ENCODE measurements around the gene BSDC1. TPM values are rescaled to one million over a fixed set of nuclear protein-coding genes. Genes with fewer than 3 reads are reported as not detected.

BSDC1 gene
- total RNA-seq, 1 experiment from 2014 or later, result 47.0 TPM

GRCh38 chr1:32338637-32339145 lies 55.5 kb downstream of the BSDC1 start:
- peaks cover 0 to 9% of the 10 kb centered on the region in 2 experiments; a peak in 1 of 4 replicates for H3K36me3 ChIP-seq (ENCODE audit: control insufficient read depth in 1 of 2, insufficient read depth in 2 of 2, low read length in 2 of 2)
- no peaks in the 10 kb centered on the region for H4K20me1 ChIP-seq (ENCODE audit: insufficient read depth)
- H3K79me2 ChIP-seq (ENCODE audit: insufficient read depth, low read length), result peaks cover 17% of the 10 kb centered on the region
- TF ChIP-seq FOSL1 (IDR thresholded peaks at IDR 0.05; ENCODE audit: low read depth) (no peak), REST (IDR thresholded peaks at IDR 0.05; ENCODE audit: low read depth) (no peak), MAX (IDR thresholded peaks at IDR 0.05) (no peak), YY1 (IDR thresholded peaks at IDR 0.05; ENCODE audit: extremely low read depth, insufficient replicate concordance, low read depth, low read length) (no peak), ATF3 (IDR thresholded peaks at IDR 0.05) (no peak)
- intact Hi-C loops (cut with micrococcal nuclease), result no loop called here
- ATAC-seq, result no peak
- ChIA-PET CTCF (no interaction called here), POLR2A (no interaction called here), RAD21 (ENCODE audit: low non-redundant PET in 1 of 2, low total read pairs in 2 of 2, uncharacterized antibody in 2 of 2, unreplicated experiment in 2 of 2) (no interaction called here)
- H3K9me3 ChIP-seq (ENCODE audit: control insufficient read depth in 1 of 2, insufficient read depth in 1 of 2, low read depth in 1 of 2, low read length in 2 of 2), result no peaks in the 10 kb centered on the region
- H2AFZ ChIP-seq (ENCODE audit: low read depth, low read length, poor library complexity, severe bottlenecking), result no peak overlapping the region
- peaks cover 3 to 39% of the 10 kb centered on the region in 2 experiments; a peak in 3 of 4 replicates for H3K4me1 ChIP-seq (ENCODE audit: control insufficient read depth in 1 of 2, insufficient read depth in 2 of 2, low read length in 2 of 2)
- no peaks in the 10 kb centered on the region for H3K9me2 ChIP-seq (ENCODE audit: insufficient read depth)
- no TSS peak for BruUV-seq (replicated peaks)
- H3K27ac ChIP-seq (ENCODE audit: low read depth, low read length), result no peak overlapping the region
- DNase-seq (ENCODE audit: low read depth, low spot score), result no peak
- H3K9ac ChIP-seq (ENCODE audit: low read length), result no peak overlapping the region
- H3K4me3 ChIP-seq (replicated peaks in 1 of 2; ENCODE audit: low read depth in 1 of 2, low read length in 2 of 2), result no peak overlapping the region
- no peaks in the 10 kb centered on the region for H3K27me3 ChIP-seq (ENCODE audit: insufficient read depth, low read length)
- H3K4me2 ChIP-seq (ENCODE audit: low read length), result no peak overlapping the region

Measured in HCT116 (cell line).